K562 (cell line): ENCODE results near the gene PEAR1. TPM values are rescaled to one million over a fixed set of nuclear protein-coding genes. Genes with fewer than 3 reads are reported as not detected.

Source experiments
- AFF4 ChIP-seq: sonication (generic); formaldehyde crosslinking; IDR thresholded peaks from 2 replicates; pipeline ENCODE4 v1.8.0; 2023; ENCODE audit warnings: mild to moderate bottlenecking, missing genetic modification reagents
- CBFA2T2 ChIP-seq: fragments of 450-650 bp; conservative IDR thresholded peaks from 2 replicates; pipeline ENCODE4 v1.6.1; 2017; ENCODE audit warnings: mild to moderate bottlenecking
- FOXM1 ChIP-seq, 2 experiments: fragments of 450-650 bp in 1 of 2; sonication (generic) in 1 of 2; formaldehyde crosslinking in 1 of 2; IDR thresholded peaks; 2 replicates each; pipeline versions ENCODE4 v1.6.1 to v1.9.0; 2017 to 2022; ENCODE audit warnings: low read depth in 2 of 2, mild to moderate bottlenecking in 2 of 2, missing genetic modification reagents in 1 of 2, moderate library complexity in 1 of 2
- HOXB6 ChIP-seq: fragments of 250-450 bp; sonication (Bioruptor Pico); IDR thresholded peaks from 2 replicates; pipeline ENCODE4 v1.5.1; 2022; ENCODE audit warnings: mild to moderate bottlenecking, borderline replicate concordance
- MAFG ChIP-seq: fragments of 450-650 bp; conservative IDR thresholded peaks from 2 replicates; pipeline ENCODE4 v1.6.1; 2016; ENCODE audit warnings: missing genetic modification characterization, missing compliant biosample characterization
- RCOR1 ChIP-seq, 2 experiments: IDR thresholded peaks; 2 replicates each; pipeline ENCODE4 v1.6.1; 2012; ENCODE audit warnings: low read depth in 2 of 2, low read length in 2 of 2, borderline replicate concordance in 1 of 2, improper control_type of control experiment in 1 of 2
- ZBTB7A ChIP-seq: IDR thresholded peaks from 2 replicates; pipeline ENCODE4 v1.6.1; 2011; ENCODE audit warnings: low read depth, mild to moderate bottlenecking, low read length, moderate library complexity, borderline replicate concordance; ENCODE audit not compliant: control insufficient read depth
- ZNF280A ChIP-seq: fragments of 450-650 bp; IDR thresholded peaks from 2 replicates; pipeline ENCODE4 v1.6.1; 2018; ENCODE audit warnings: mild to moderate bottlenecking, low read depth; ENCODE audit not compliant: partially characterized antibody
- ZNF395 ChIP-seq: fragments of 200-800 bp; sonication (Bioruptor generic); IDR thresholded peaks from 2 replicates; pipeline ENCODE4 v1.6.1; 2017; ENCODE audit warnings: missing genetic modification characterization, missing compliant biosample characterization
- ZNF398 ChIP-seq: fragments of 250-450 bp; sonication (Bioruptor Pico); IDR thresholded peaks from 2 replicates; pipeline ENCODE4 v1.8.0; 2021; ENCODE audit warnings: moderate library complexity, mild to moderate bottlenecking, inconsistent platforms
- polyA plus RNA-seq, 8 experiments: library from polyadenylated mRNA; depleted of rRNA in 4 of 8; stranded (reverse) in 5 of 8; unstranded in 3 of 8; fragments of >200 nt; fragmentation: Nextera tagmentation in 2 of 8; fragmentation: Illumina TruSeq in 1 of 8; extraction: Ambion mirVana in 2 of 8; extraction: Trizol in 1 of 8; gene quantifications; 2 replicates each; pipeline versions ENCODE4 v1.2.1 to v1.2.3, GENCODE V29; 2011 to 2014; ENCODE audit warnings: inconsistent platforms in 1 of 8, missing spikeins in 1 of 8
- total RNA-seq, 7 experiments: library from RNA; depleted of rRNA in 6 of 7; stranded (reverse); fragments of >200 nt in 6 of 7; fragmentation: Illumina TruSeq in 2 of 7; extraction: Trizol in 2 of 7; gene quantifications; 2 replicates each; pipeline versions ENCODE4 v1.2.1 to v1.2.3, GENCODE V29; 2011 to 2021; ENCODE audit warnings: low replicate concordance in 1 of 7
- TF ChIP-seq, protein P1 (sequence below): fragments of 250-450 bp; sonication (Bioruptor Pico); IDR thresholded peaks from 2 replicates; pipeline ENCODE4 v1.4.0; 2020; ENCODE audit warnings: mild to moderate bottlenecking, moderate library complexity, borderline replicate concordance
- TF ChIP-seq, protein P2 (sequence below), 3 experiments: IDR thresholded peaks in 2 of 3; conservative IDR thresholded peaks in 1 of 3; 2 replicates each; pipeline ENCODE4 v1.5.1; 2011 to 2012; ENCODE audit warnings: low read length in 3 of 3, mild to moderate bottlenecking in 3 of 3, control low read depth in 2 of 3, improper control_type of control experiment in 1 of 3, inconsistent platforms in 1 of 3, low read depth in 1 of 3, mixed read lengths in 1 of 3, moderate library complexity in 1 of 3; ENCODE audit not compliant: insufficient read depth in 2 of 3

The PEAR1 gene
- total and polyA plus RNA-seq, 9 of the 15 experiments (the other 6 are each of a cell fraction or from before 2014, with no cell fraction given): 0.87 to 13.9 (median 6.1) TPM

DNA sequence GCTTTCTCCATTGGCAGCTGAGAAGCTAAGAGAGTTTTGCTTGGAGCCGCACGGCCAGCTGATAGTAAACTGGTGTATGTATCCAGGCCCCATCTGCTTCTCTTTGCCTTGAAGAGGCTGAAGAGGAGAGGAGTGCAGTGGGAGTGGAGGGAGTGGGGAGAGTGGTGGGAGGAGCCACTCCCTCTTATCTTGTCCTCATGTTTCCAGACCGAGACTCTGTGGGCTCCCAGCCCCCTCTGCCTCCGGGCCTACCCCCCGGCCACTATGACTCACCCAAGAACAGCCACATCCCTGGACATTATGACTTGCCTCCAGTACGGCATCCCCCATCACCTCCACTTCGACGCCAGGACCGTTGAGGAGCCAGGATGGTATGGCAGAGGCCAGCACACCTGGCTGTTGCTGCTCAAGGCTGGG lies 20.9 kb downstream of the PEAR1 start (continued):
- TF ChIP-seq, protein P1, sequence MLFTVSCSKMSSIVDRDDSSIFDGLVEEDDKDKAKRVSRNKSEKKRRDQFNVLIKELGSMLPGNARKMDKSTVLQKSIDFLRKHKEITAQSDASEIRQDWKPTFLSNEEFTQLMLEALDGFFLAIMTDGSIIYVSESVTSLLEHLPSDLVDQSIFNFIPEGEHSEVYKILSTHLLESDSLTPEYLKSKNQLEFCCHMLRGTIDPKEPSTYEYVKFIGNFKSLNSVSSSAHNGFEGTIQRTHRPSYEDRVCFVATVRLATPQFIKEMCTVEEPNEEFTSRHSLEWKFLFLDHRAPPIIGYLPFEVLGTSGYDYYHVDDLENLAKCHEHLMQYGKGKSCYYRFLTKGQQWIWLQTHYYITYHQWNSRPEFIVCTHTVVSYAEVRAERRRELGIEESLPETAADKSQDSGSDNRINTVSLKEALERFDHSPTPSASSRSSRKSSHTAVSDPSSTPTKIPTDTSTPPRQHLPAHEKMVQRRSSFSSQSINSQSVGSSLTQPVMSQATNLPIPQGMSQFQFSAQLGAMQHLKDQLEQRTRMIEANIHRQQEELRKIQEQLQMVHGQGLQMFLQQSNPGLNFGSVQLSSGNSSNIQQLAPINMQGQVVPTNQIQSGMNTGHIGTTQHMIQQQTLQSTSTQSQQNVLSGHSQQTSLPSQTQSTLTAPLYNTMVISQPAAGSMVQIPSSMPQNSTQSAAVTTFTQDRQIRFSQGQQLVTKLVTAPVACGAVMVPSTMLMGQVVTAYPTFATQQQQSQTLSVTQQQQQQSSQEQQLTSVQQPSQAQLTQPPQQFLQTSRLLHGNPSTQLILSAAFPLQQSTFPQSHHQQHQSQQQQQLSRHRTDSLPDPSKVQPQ (CRISPR knock-in tag): no peak
- TF ChIP-seq MAFG (no peak), ZNF280A (no peak), CBFA2T2 (peak; percentile 61), HOXB6 (no peak), ZBTB7A (peak; percentile 98), RCOR1 (IDR thresholded peaks at IDR 0.05; ENCODE audit: borderline replicate concordance in 1 of 2, low read depth in 2 of 2, low read length in 2 of 2) (peak in 1 of 2 experiments; percentile 93; a peak in 3 of 4 replicates), FOXM1 (IDR thresholded peaks at IDR 0.05; ENCODE audit: low read depth) (no peak), FOXM1 (CRISPR knock-in tag; IDR thresholded peaks at IDR 0.05; ENCODE audit: low read depth) (peak; percentile 46; the same call in 1 of the 2 replicates), ZNF395 (0 out of 2 replicates have a peak, but pooled peaks have one; percentile 31), AFF4 (CRISPR knock-in tag) (no peak), ZNF398 (CRISPR knock-in tag) (no peak)
- TF ChIP-seq, protein P2, sequence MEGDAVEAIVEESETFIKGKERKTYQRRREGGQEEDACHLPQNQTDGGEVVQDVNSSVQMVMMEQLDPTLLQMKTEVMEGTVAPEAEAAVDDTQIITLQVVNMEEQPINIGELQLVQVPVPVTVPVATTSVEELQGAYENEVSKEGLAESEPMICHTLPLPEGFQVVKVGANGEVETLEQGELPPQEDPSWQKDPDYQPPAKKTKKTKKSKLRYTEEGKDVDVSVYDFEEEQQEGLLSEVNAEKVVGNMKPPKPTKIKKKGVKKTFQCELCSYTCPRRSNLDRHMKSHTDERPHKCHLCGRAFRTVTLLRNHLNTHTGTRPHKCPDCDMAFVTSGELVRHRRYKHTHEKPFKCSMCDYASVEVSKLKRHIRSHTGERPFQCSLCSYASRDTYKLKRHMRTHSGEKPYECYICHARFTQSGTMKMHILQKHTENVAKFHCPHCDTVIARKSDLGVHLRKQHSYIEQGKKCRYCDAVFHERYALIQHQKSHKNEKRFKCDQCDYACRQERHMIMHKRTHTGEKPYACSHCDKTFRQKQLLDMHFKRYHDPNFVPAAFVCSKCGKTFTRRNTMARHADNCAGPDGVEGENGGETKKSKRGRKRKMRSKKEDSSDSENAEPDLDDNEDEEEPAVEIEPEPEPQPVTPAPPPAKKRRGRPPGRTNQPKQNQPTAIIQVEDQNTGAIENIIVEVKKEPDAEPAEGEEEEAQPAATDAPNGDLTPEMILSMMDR (IDR thresholded peaks at IDR 0.05 in 2 of 3, conservative IDR thresholded peaks at IDR 0.05 in 1 of 3; ENCODE audit: insufficient read depth in 2 of 3, low read depth in 1 of 3, low read length in 3 of 3): no peak
